Kidney epithelial cell (primary cell): ENCODE results near the gene EIF3K. TPM values are rescaled to one million over a fixed set of nuclear protein-coding genes. Genes with fewer than 3 reads are reported as not detected.

Source experiments
- DNase-seq: peaks from one replicate; pipeline ENCODE4 v3.0.0-alpha.2; 2010; ENCODE audit warnings: low read depth
- H3K27me3 ChIP-seq: 2 replicates; pipeline ENCODE4 v1.6.0; 2011; ENCODE audit warnings: low read length; ENCODE audit not compliant: control insufficient read depth, insufficient read depth
- H3K36me3 ChIP-seq: 2 replicates; pipeline ENCODE4 v1.5.1; 2011; ENCODE audit warnings: low read length; ENCODE audit not compliant: control insufficient read depth, insufficient read depth
- H3K4me3 ChIP-seq: 2 replicates; pipeline ENCODE4 v1.5.1; 2011; ENCODE audit warnings: low read depth, mild to moderate bottlenecking, control low read depth, low read length
- total RNA-seq: library from RNA; depleted of rRNA; stranded (reverse); fragments of >200 nt; gene quantifications from 2 replicates; pipeline ENCODE4 v1.2.3, GENCODE V29; 2015
- TF ChIP-seq, protein P1 (sequence below): IDR thresholded peaks from 2 replicates; pipeline ENCODE4 v1.5.1; 2011; ENCODE audit warnings: mild to moderate bottlenecking, moderate library complexity, low read length, control low read depth, inconsistent platforms; ENCODE audit not compliant: insufficient read depth, poor library complexity, severe bottlenecking

The EIF3K gene
- total RNA-seq, 1 donor from 2014 or later: 653 TPM

DNA sequence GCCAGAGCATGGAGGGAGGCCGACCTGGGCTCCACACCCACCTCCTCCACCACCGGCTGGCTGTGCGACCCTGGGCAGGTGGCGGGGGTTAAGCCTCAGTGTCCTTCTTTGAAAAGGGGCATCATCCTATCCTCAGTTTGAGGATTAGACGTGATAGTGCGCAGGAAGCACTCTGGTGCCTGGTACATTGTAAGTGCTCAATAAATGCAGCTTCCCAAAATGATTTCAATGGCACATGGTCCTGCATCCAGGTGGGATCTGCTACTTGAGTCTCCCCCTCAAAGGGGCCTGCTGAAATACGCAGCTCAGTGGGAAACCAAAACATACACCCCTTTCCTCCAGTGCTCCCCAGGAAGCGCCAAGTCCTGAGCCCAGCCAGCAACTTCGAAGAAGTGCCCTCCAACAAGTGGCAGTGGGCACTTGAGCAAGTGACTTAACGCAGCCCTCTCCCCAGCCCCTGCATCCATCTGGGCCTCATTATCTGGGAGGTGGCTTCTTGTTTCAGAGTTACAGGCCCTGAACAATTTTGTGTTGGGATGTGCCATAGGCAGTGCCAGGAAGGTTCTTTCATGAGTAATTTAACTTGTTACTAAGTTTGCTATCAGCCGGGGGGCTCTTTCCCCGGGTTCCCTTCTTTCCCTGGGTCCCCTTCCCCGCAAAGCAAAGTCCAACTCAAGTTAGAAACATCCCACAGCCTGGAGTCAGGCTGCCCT lies 46.4 kb downstream of the EIF3K start:
- Histone ChIP-seq H3K27me3 (no peaks in the 10 kb centered on the region), H3K36me3 (peaks cover 4% of the 10 kb centered on the region), H3K4me3 (no peak overlapping the region)
- TF ChIP-seq, protein P1, sequence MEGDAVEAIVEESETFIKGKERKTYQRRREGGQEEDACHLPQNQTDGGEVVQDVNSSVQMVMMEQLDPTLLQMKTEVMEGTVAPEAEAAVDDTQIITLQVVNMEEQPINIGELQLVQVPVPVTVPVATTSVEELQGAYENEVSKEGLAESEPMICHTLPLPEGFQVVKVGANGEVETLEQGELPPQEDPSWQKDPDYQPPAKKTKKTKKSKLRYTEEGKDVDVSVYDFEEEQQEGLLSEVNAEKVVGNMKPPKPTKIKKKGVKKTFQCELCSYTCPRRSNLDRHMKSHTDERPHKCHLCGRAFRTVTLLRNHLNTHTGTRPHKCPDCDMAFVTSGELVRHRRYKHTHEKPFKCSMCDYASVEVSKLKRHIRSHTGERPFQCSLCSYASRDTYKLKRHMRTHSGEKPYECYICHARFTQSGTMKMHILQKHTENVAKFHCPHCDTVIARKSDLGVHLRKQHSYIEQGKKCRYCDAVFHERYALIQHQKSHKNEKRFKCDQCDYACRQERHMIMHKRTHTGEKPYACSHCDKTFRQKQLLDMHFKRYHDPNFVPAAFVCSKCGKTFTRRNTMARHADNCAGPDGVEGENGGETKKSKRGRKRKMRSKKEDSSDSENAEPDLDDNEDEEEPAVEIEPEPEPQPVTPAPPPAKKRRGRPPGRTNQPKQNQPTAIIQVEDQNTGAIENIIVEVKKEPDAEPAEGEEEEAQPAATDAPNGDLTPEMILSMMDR: no peak
- DNase-seq: no peak

DNA sequence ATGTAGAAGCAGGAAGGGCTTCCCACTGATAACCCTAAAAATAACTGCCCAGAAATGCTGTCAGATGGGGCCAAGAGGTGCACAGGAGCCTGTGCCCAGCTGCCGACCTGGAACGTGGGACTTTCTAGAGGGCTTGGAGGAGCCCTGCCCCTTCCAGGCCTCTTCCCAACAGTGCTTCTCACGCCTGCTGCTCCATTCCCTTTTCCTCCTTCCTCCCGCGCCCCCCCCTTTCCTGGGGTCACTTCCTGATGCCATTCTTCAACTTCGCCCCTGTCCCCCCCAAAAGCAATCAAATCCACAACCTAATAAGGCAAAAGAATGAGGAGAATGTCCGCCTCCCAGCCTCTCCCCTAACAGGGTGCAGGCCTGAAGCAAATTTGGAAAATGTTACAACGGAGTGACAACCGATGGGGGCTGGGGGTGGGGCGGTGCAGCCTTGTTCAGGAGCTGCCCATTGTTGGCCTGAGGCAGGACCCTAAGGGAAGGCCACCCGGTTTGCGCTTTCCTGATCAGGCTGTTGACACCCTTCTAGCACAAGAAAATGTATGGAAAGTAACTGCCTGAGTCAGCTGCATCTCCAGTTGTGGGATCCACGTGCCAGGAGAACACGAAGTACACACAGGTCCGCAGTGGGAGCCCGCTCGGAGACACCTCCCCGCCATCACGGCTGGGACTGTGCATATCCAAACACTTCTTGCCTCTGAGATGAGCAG lies 47.1 kb downstream of the EIF3K start:
- Histone ChIP-seq H3K27me3 (no peaks in the 10 kb centered on the region), H3K4me3 (no peak overlapping the region), H3K36me3 (peaks cover 4% of the 10 kb centered on the region)
- TF ChIP-seq, protein P1: no peak
- DNase-seq: no peak

DNA sequence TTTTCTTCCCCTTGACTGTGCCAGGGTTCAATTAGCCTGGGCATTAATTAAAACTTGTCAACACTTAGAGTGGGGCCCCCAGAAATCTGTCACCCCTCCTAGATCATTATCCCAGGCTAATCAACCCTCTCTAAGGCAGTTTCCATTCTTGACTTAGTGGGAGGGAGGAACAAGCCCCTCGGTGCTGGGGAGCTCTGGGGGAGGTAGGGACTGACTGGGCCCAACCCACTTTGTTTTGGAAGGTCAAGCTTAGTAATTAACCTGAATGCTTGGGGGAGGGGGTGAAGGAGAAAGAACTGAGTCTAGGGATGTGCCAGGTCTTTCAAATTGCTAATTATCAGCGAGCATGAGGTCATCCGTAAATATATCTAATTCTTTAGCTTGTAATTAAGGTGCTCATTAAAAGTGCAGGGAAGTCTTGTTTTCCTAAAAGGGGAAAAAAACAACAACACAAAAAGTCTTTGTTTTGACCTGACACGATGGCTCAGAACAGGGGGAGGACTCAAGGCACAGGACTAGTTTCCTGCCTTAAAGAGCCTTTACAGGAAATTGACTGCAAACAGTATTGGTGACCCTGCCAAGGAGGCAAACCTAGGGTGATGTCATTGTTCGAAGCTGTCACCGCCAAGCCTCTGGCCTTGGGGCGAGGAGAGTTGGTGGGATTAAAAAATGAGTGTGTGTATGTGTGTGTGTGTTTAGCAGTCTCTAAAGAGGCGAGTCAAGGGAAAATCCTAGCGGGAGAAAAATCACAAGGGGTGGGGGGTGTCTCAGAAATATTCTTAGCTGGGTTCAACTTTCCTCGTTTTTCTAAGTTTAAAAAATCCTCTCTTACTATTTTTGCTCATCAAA lies 47.9 kb downstream of the EIF3K start:
- no peak for DNase-seq
- TF ChIP-seq, protein P1: no peak

DNA sequence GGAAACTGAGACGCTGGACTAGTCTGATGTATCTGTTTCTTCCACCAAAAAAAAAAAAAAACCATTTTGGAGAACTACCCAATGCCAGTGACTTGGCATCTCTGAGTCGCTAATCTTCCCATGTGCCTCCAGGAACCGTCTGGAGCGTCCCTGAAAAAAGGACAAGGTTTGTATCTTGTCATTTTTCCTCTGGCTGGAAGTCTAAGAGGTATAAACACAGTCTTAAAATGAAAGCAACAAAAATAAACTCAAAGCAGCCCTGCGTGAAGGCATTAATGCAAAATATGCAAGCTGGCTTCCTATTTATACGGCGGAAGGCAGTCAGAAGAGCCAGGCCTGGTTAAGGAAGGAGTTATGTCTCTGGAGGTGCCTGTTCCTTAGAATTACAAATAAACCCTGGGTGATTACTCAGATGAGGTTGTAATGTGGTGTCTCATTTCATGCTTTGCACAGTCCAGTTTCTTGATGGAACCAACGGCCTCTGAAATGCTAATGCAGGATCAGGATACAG lies 48.7 kb downstream of the EIF3K start:
- no peak overlapping the region for H3K4me3 ChIP-seq
- TF ChIP-seq, protein P1: no peak
- no peak for DNase-seq
- peaks cover 4% of the 10 kb centered on the region for H3K36me3 ChIP-seq
- H3K27me3 ChIP-seq: no peaks in the 10 kb centered on the region

More for the DNA sequence above, 47.9 kb downstream of the EIF3K start:
- H3K27me3 ChIP-seq: no peaks in the 10 kb centered on the region
- no peak overlapping the region for H3K4me3 ChIP-seq
- H3K36me3 ChIP-seq: peaks cover 4% of the 10 kb centered on the region

DNA sequence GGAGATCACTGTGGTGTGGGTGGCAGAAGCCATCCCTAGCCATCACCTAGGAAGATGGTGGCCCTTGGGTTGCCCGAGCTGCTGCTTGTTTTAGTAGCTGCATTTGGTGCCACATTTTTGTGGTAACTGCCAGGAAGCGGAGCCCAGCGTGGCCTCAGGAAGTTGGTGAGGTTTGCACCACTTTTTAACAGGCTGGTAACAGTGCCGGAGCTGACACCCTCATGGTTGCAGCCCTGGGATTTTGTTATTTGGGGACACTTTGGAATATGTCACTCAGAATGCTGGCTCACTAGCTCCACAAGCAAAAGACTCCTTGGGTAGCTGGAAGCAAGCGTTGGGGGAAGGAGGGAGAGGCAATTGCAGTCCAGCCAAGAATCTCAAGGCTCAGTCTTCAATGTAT lies 50.6 kb downstream of the EIF3K start:
- no peak overlapping the region for H3K4me3 ChIP-seq
- H3K36me3 ChIP-seq: peaks cover 4% of the 10 kb centered on the region
- TF ChIP-seq, protein P1: no peak
- no peaks in the 10 kb centered on the region for H3K27me3 ChIP-seq
- no peak for DNase-seq
